ENCODE measurements around the gene FARP2. TPM values are rescaled to one million over a fixed set of nuclear protein-coding genes. Genes with fewer than 3 reads are reported as not detected.

The FARP2 gene
- total RNA-seq, 1 donor from 2014 or later = 79.2 TPM

DNA sequence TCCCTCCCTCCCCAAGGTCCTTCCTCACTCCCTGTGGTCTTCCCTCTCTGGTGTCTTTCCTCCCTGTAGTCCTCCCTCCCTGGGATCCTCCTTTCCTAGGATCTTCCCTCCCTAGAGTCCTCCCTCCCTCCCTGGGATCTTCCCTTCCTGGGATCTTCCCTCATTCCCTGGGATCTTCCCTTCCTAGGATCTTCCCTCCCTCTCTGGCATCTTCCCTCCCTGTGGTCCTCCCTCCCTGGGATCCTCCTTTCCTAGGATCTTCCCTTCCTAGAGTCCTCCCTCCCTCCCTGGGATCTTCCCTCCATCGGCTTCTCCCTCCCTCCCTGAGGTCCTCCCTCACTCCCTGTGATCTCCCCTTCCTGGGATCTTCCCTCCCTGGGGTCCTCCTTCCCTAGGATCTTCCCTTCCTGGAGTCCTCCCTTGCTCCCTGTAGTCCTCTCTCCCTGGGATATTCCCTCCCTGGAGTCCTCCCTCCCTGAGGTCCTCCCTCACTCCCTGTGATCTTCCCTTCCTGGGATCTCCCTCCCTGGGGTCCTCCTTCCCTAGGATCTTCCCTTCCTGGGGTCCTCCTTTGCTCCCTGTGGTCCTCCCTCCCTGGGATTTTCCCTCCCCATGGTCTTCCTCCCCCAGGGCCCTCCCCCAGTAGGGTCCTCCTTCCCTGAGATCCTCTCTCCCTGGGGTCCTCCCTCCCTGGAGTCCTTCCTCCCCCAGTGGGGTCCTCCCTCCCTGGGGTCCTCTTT, 129.3 kb downstream of the FARP2 start:
- no peak for DNase-seq (ENCODE audit: low spot score)

GRCh38 chr2:241489088-241489487, 133.0 kb downstream of the FARP2 start:
- no peak for DNase-seq (ENCODE audit: low spot score)

GRCh38 chr2:241489733-241490680, 133.9 kb downstream of the FARP2 start:
- no peak for DNase-seq (ENCODE audit: low spot score)

DNA sequence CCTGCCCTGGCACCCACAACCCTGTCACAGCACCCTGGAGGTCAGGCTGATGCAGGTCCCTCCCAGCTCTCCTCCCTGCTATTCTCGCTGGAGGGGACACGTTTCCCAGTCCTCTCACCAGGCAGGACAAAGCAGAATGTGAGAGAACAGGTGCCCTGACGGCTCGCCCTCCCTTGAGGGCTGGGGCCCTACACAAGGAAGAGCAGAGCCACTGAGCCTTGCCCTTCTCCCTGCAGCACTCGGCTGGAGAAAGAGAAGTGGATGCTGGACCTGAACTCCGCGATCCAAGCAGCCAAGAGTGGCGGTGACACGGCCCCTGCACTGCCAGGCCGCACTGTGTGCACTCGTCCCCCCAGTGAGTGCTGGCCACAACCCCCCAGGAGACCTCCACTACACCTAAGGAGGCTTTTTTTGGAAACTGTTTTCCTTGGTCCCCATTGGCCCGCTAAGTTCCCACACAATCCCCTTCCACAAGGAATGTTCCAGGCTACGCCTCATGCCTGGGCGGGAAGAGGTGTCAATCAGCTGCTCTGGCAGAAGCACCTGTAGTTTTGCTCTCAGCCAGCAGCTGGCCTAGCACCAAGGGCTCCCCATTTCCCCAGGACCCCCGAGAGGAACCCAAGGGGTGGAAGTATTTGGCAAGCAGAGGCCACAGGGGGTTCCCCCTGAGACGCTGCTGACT, 134.9 kb downstream of the FARP2 start:
- no peak for DNase-seq (ENCODE audit: low spot score)

- DNase-seq (ENCODE audit: low spot score) = no peak
These were observed 135.6 kb downstream of the FARP2 start for GRCh38 chr2:241491549-241492173.

- DNase-seq (ENCODE audit: low spot score) = no peak
These were observed 136.1 kb downstream of the FARP2 start for GRCh38 chr2:241492174-241492565.

DNA sequence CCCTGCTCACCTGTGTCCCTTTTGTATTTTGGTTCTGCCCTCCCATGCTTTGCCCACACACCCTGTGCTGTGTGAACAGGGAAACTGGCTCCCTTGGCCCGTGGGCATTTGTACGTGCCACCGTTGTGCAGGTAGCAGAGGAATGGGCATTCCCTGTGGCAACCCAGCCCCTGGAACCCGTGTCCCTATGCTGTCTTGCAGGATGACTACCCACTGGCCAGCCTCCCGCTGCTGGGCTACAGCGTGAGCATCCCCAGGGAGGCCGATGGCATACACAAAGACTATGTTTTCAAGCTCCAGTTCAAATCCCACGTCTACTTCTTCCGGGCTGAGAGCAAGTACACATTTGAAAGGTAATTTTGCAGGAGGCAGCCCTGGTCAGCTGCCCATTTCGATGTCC, 137.0 kb downstream of the FARP2 start:
- DNase-seq (ENCODE audit: low spot score) = no peak

- DNase-seq (ENCODE audit: low spot score) = no peak
These were observed 138.3 kb downstream of the FARP2 start for GRCh38 chr2:241494311-241494908.

DNA sequence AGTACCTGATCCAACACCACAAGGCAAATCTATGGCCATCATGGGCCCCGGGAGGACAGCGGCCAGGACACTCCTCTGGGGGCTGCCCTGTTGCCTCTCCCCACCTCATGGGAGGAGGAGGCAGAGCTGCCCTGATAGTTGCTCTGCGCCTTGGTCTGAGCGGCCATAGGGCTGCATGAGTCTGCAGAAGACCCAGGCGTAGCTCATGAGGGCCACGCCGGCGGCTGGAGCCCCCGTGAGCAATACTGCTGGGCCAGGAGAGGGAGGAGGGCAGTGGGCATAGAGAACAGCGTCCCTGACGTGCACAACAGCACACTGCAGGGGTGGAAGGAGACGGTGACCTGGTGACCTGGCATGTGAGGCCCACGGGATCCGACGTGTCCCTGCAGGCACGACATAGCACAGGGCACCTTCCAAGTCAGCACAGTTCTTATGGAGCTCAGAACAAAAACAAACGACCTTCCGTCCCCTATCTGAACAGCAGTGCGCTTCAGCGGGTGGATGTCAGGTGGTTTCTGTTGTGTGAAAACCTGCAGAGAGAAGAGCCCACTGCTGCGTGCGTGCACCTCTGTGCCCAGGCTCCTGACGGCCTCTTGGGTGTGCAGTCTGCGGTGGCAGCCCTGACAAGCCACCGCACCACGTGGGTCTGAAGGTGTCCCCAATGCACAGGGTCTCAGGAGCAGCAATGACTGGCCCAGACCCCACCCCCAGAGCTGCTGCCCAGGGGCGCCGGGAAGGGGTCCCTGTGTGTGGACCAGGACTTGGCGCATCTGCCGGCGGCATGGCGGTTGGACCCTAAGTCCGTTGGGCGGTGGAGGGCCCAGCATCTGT, 139.3 kb downstream of the FARP2 start:
- no peak for DNase-seq (ENCODE audit: low spot score)

DNA sequence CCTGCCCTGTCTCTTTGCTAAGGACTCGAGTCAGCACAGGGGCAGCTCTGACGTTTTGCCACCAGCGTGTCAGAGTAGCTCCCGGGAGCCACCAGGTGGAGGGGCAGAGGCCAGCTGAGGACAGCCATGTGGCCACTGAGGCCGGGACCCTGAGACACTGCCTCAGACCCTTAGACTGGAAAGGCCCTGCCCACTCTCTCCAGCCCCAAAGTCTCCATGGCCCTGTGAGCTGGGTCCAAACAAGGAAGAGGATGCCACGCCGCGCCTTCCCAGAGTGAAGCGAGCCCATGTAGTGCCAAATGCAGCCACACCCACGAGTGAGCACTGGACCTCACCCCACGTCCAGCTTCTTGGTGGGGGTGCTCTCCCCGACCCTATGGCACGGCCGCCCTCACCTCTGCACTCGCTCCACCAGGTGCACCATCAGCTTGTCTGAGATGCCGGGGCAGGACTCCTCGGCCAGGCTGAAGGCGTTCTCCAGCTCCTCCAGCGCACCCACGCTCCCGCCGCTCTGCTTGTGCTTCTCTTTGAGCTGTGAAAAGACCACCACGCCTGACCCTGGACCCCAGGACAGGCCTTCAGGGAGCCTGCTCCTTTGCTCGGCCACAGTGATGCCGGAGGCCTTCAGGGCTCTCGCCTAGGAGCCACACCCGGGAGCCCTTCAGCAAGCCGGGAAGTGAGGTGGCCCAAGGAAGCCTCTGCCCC, 140.1 kb downstream of the FARP2 start:
- DNase-seq (ENCODE audit: low spot score) = no peak

GRCh38 chr2:241496904-241497877, 141.1 kb downstream of the FARP2 start:
- no peak for DNase-seq (ENCODE audit: low spot score)

- DNase-seq (ENCODE audit: low spot score) = no peak
These were observed 142.3 kb downstream of the FARP2 start for GRCh38 chr2:241498115-241499070.

DNA sequence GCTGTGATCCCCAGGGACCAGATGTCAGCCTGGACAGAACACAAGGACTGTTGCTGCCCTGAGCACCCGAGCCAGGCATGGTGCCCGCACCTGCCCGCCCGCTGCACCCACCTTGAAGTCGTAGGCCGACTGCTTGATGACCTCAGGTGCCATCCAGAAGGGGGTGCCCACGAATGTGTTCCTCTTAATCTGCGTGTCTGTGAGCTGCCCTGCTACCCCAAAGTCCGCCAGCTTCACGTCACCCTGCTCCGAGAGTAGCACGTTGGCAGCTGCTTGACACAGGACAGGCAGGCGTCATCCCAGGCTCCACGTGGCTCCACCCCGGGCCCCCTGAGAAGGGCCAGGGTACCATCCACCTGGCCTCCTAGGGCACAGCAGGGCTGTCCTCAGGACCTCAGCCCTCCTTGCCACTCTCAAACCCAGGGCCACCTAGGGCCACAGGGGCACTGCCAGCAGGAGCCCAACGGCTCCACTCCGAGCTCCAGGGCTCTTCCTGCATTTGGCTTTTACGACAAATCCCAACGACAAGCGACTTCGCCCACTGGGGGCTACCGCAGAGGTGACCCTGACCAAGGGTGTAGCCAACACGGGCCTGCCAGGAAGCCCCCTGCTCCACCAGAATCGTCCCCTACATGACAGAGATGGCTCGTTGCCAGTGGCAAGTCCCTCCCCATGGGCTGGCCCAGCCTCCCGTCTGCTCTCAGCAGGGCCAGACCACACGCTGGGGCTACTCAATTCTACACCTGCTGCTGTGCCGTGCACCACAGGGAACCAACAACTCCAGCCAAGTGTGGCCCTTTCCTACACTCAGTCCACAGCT, 143.3 kb downstream of the FARP2 start:
- DNase-seq (ENCODE audit: low spot score) = no peak

- no peak for DNase-seq (ENCODE audit: low spot score)
These were observed 143.9 kb downstream of the FARP2 start for GRCh38 chr2:241500016-241500415.

DNA sequence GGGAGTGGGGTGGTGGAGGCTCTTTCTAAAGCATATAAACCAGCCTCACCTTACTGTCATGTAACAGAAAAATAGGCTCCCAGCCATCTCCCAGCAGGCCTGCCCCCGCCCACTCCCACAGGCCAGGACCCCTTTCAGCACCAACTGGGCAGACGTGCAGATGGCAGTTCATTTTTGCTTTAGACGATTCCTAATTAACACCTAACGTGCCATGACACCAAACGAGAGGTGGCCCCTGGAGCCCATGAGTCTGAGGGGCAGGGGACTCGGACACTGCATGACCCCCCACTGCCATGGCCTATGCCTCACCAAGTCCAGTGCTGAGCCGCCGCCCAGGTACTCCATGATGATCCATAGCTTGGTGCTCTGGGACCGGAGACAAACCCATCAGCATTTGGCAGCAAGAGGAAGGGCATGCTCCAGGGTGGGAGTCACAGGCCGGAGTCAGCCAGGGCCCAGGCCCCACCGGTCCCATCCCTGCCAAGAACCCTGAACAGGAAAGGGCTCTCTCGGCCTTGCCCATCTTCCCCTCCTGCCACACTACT, 144.4 kb downstream of the FARP2 start:
- no peak for DNase-seq (ENCODE audit: low spot score)

- no peak for DNase-seq (ENCODE audit: low spot score)
These were observed 145.0 kb downstream of the FARP2 start for GRCh38 chr2:241501099-241501541.
